Lower lobe of right lung (tissue), 2 donors: Measurements from ENCODE around the gene ADCY7. TPM values are rescaled to one million over a fixed set of nuclear protein-coding genes. Genes with fewer than 3 reads are reported as not detected.
"Not testable (repeated sequence)": the region's sequence is repeated elsewhere in the genome, so short reads cannot be mapped to it uniquely, and the experiment has no call there.

Source experiments
- ATAC-seq, 2 donors: fragments of 200-7000 bp; cut with Tn5 transposase; one replicate each; pipeline ENCODE4 v1.9.1; 2020 to 2022; ENCODE audit warnings: mild to moderate bottlenecking in 2 of 2, moderate library complexity in 2 of 2
- DNase-seq: peaks from one replicate; pipeline ENCODE4 v3.0.0-alpha.2; 2020
- H3K27ac ChIP-seq: fragments of 200-600 bp; one replicate; pipeline ENCODE4 v1.8.0; 2022
- H3K27me3 ChIP-seq: fragments of 200-600 bp; one replicate; pipeline ENCODE4 v1.8.0; 2022; ENCODE audit warnings: low read depth
- H3K36me3 ChIP-seq: fragments of 200-600 bp; one replicate; pipeline ENCODE4 v1.8.0; 2022; ENCODE audit warnings: mild to moderate bottlenecking
- H3K4me1 ChIP-seq: fragments of 200-600 bp; one replicate; pipeline ENCODE4 v1.8.0; 2022
- H3K4me3 ChIP-seq: fragments of 200-600 bp; one replicate; pipeline ENCODE4 v1.8.0; 2022; ENCODE audit warnings: mild to moderate bottlenecking
- H3K9me3 ChIP-seq: fragments of 200-600 bp; one replicate; pipeline ENCODE4 v1.8.0; 2022
- intact Hi-C: fragments of 100-400 bp; cut with DNase I; formaldehyde crosslinking; loops from one replicate; pipeline ENCODE4 v1.11.0; 2022
- total RNA-seq: library from RNA; stranded (reverse); fragmentation: NEBNext Ultra II Directional; extraction: Animal tissue kit (Norgen Biotek cat#: 25700); gene quantifications from one replicate; pipeline ENCODE4 v1.2.1, GENCODE V29; 2021
- TF ChIP-seq, protein P1 (sequence below): fragments of 200-600 bp; IDR thresholded peaks from one replicate; pipeline ENCODE4 v1.8.0; 2022; ENCODE audit warnings: antibody characterized with exemption, mild to moderate bottlenecking
- donor health status: DM: no; HTN: yes; CAD: no; lungs with severe emphysema.

The ADCY7 gene
- total RNA-seq, 1 donor from 2014 or later: 115 TPM

DNA sequence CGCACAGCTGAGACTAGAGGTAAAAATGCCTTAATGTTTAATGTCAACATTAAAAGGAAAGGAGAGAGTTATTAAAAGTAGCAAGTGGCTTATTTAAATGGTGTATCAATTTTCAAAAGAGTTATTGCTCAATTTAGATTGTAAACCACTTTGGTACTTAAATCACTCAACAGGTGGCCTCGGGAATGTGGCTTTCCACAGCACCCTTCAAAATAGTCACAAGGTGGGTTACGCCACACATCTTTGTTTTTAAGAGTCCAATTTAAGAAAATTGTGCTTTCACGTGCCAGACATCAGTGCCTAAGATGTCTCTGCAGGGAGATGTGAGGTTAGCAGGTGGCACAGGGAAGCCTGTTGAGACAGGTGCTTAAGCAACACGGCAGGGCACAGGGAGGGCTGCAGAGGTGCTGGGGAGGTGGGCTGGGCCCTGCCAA is 27.5 kb upstream of the ADCY7 start:
- ATAC-seq: peak; percentile 79 to 81
- TF ChIP-seq, protein P1, sequence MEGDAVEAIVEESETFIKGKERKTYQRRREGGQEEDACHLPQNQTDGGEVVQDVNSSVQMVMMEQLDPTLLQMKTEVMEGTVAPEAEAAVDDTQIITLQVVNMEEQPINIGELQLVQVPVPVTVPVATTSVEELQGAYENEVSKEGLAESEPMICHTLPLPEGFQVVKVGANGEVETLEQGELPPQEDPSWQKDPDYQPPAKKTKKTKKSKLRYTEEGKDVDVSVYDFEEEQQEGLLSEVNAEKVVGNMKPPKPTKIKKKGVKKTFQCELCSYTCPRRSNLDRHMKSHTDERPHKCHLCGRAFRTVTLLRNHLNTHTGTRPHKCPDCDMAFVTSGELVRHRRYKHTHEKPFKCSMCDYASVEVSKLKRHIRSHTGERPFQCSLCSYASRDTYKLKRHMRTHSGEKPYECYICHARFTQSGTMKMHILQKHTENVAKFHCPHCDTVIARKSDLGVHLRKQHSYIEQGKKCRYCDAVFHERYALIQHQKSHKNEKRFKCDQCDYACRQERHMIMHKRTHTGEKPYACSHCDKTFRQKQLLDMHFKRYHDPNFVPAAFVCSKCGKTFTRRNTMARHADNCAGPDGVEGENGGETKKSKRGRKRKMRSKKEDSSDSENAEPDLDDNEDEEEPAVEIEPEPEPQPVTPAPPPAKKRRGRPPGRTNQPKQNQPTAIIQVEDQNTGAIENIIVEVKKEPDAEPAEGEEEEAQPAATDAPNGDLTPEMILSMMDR: no peak
- H3K4me1 ChIP-seq: no peaks in the 10 kb centered on the region
- no peaks in the 10 kb centered on the region for H3K9me3 ChIP-seq
- no peak overlapping the region for H3K27ac ChIP-seq
- H3K27me3 ChIP-seq: no peaks in the 10 kb centered on the region
- no peaks in the 10 kb centered on the region for H3K36me3 ChIP-seq
- no peak overlapping the region for H3K4me3 ChIP-seq
- intact Hi-C loops: no loop called here
- no peak for DNase-seq

DNA sequence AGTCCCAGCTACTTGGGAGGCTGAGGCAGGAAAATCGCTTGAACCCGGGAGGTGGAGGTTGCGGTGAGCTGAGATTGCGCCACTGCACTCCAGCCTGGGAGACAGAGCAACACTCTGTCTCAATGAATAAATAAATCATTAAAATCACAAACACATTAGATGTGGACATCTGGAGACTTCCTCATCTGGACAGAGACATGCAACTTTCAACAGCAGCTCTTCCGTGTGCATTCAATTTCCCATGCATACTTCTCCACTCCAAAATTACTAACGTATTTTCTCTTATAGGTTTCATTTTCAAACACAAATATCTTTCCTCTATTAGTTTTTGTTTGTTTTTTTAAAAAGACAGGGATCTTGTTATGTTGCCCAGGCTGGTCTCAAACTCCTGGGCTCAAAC is 23.3 kb upstream of the ADCY7 start:
- ATAC-seq, H3K27me3 ChIP-seq, H3K27ac ChIP-seq, H3K9me3 ChIP-seq, H3K36me3 ChIP-seq, intact Hi-C loops, DNase-seq, H3K4me3 ChIP-seq: not testable (repeated sequence)
- peaks cover 26% of the 10 kb centered on the region for H3K4me1 ChIP-seq

- H3K27ac ChIP-seq: no peak overlapping the region
- DNase-seq (no peak), ATAC-seq (no peak)
- intact Hi-C loops: no loop called here
- no peaks in the 10 kb centered on the region for H3K27me3 ChIP-seq
- H3K4me1 ChIP-seq: peaks cover 26% of the 10 kb centered on the region
- no peaks in the 10 kb centered on the region for H3K9me3 ChIP-seq
- no peaks in the 10 kb centered on the region for H3K36me3 ChIP-seq
- TF ChIP-seq, protein P1: no peak
- H3K4me3 ChIP-seq: no peak overlapping the region
These were observed 22.2 kb upstream of the ADCY7 start for GRCh38 chr16:50244140-50244503.

DNA sequence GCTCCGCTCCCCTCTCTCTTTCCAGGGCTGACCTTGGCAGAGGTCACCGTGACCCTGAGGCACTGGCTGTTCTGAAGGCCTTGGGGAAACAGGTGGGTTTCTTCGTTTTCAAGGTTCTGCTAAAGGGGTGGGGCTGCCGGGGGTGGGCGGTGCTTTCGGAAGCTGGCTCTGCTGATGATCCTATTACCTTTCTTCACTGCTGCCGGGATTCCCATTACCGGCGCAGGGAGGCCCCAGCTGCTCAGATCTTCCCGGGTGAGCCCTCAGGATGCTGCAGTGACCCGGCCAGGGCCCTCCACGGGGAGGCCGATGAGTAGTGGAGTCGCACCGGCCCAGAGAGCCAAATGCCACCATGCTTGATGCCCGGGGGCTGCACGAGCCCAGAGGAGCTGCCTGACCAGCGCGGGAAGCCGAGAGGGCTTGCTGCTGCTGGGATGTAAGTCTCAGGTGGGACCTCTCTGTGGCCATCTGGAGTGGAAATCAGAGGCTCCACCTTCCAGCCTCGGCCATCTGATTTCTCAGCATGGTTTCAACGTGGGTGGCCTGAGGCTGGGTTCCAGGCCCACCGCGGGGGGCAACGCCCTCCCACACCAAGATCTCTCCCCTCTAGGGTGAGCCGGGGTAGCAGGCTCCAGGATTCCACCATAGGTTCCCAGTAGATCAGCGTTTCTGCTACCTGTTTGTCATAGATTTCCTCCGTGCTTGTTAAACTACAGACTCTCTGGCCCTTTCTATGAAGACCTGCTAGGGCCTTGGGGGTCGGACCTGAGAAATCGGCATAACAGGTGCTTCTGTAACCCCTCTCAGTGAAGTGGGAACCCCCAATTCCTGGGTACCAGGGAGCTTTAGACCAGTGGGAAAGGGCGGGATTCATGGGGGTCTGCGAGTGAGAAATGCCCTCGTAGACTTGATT is 21.6 kb upstream of the ADCY7 start:
- ATAC-seq (no peak), DNase-seq (no peak)
- H3K4me3 ChIP-seq: peak overlapping the region; percentile 76

GRCh38 chr16:50245417-50246298 is 20.7 kb upstream of the ADCY7 start:
- ATAC-seq (peak; percentile 76 to 84), DNase-seq (peak; percentile 77)
- Histone ChIP-seq H3K27ac (peak overlapping the region; percentile 73), H3K9me3 (no peaks in the 10 kb centered on the region), H3K4me3 (peak overlapping the region; percentile 76), H3K27me3 (no peaks in the 10 kb centered on the region), H3K4me1 (peaks cover 40% of the 10 kb centered on the region), H3K36me3 (no peaks in the 10 kb centered on the region)
- TF ChIP-seq, protein P1: peak; percentile 19
- intact Hi-C loops: no loop called here

More for the DNA sequence above, 21.6 kb upstream of the ADCY7 start:
- H3K27me3 ChIP-seq: no peaks in the 10 kb centered on the region
- H3K4me1 ChIP-seq: peaks cover 31% of the 10 kb centered on the region
- peak overlapping the region; percentile 46 for H3K27ac ChIP-seq
- no peaks in the 10 kb centered on the region for H3K9me3 ChIP-seq
- intact Hi-C loops: no loop called here
- TF ChIP-seq, protein P1: no peak
- no peaks in the 10 kb centered on the region for H3K36me3 ChIP-seq
